ENCODE measurements around the gene LEF1.

- TF ChIP-seq CTCF (IDR thresholded peaks at IDR 0.05) = no peak
- TF ChIP-seq POLR2AphosphoS5 (IDR thresholded peaks at IDR 0.05; ENCODE audit: insufficient read depth in 1 of 2, low read depth in 1 of 2) = no peak
- TF ChIP-seq POLR2A (IDR thresholded peaks at IDR 0.05) = no peak
Observed at GRCh38 chr4:108054025-108054638, 114.6 kb downstream of the LEF1 start.
